SK-N-SH (cell line): ENCODE results near the gene RRAD. TPM values are rescaled to one million over a fixed set of nuclear protein-coding genes. Genes with fewer than 3 reads are reported as not detected.

Source experiments
- CTCF ChIA-PET: fragments of 300-600, 350-600 bp; formaldehyde crosslinking; extraction: SDS; loops from one replicate; lab custom pipeline; 2021; lab: Yijun Ruan, JAX
- POLR2A ChIA-PET: fragments of 350-600 bp; sonication (Branson Sonifier 250); formaldehyde crosslinking; extraction: SDS; loops from one replicate; lab custom pipeline; 2020; ENCODE audit warnings: antibody characterized with exemption, inconsistent platforms; lab: Yijun Ruan, JAX
- DNase-seq: peaks from one replicate; pipeline ENCODE4 v3.0.0; 2012
- H2AFZ ChIP-seq: fragments of 200-600 bp; sonication (generic); 2 replicates; pipeline ENCODE4 v1.8.1; 2016; ENCODE audit warnings: antibody characterized with exemption, mild to moderate bottlenecking, low read depth
- H3F3A ChIP-seq: fragments of 200-600 bp; sonication (generic); replicated peaks from 2 replicates; pipeline ENCODE3; 2016; ENCODE audit warnings: antibody characterized with exemption, mild to moderate bottlenecking; ENCODE audit not compliant: insufficient read depth
- H3K27ac ChIP-seq, 2 experiments: fragments of 200-500 bp in 1 of 2; fragments of 200-600 bp in 1 of 2; sonication (Bioruptor generic) in 1 of 2; sonication (generic), shearing (Covaris generic) in 1 of 2; 2 replicates each; pipeline versions ENCODE4 v1.5.1 to v1.6.1; 2014 to 2016; ENCODE audit warnings: low read depth in 2 of 2, inconsistent platforms in 1 of 2, low read length in 1 of 2, mild to moderate bottlenecking in 1 of 2, mixed read lengths in 1 of 2
- H3K27me3 ChIP-seq: fragments of 200-600 bp; sonication (generic), shearing (Covaris generic); 2 replicates; pipeline ENCODE4 v1.6.1; 2016; ENCODE audit warnings: mixed run types; ENCODE audit not compliant: insufficient read depth
- H3K36me3 ChIP-seq, 2 experiments: fragments of 200-500 bp in 1 of 2; fragments of 200-600 bp in 1 of 2; sonication (Bioruptor generic) in 1 of 2; sonication (generic) in 1 of 2; replicated peaks in 1 of 2; 2 replicates each; pipeline versions ENCODE3 to v1.5.1; 2014 to 2016; ENCODE audit warnings: low read length in 1 of 2, mild to moderate bottlenecking in 1 of 2; ENCODE audit not compliant: insufficient read depth in 2 of 2, control insufficient read depth in 1 of 2
- H3K4me1 ChIP-seq, 2 experiments: fragments of 200-500 bp in 1 of 2; fragments of 200-600 bp in 1 of 2; sonication (Bioruptor generic) in 1 of 2; sonication (generic), shearing (Covaris generic) in 1 of 2; 2 replicates each; pipeline versions ENCODE4 v1.5.1 to v1.6.1; 2014 to 2016; ENCODE audit warnings: low read depth in 1 of 2, low read length in 1 of 2, mixed run types in 1 of 2; ENCODE audit not compliant: insufficient read depth in 2 of 2, control insufficient read depth in 1 of 2
- H3K4me2 ChIP-seq: fragments of 200-600 bp; sonication (generic), shearing (Covaris generic); 2 replicates; pipeline ENCODE4 v1.6.1; 2017; ENCODE audit warnings: mixed run types
- H3K4me3 ChIP-seq, 2 experiments: fragments of 200-500 bp in 1 of 2; fragments of 200-600 bp in 1 of 2; sonication (Bioruptor generic) in 1 of 2; sonication (generic), shearing (Covaris generic) in 1 of 2; 2 replicates each; pipeline versions ENCODE4 v1.5.1 to v1.8.1; 2014 to 2016; ENCODE audit warnings: low read depth in 2 of 2, inconsistent platforms in 1 of 2, low read length in 1 of 2, mild to moderate bottlenecking in 1 of 2, mixed read lengths in 1 of 2, moderate library complexity in 1 of 2
- H3K79me2 ChIP-seq: fragments of 200-600 bp; sonication (generic); 2 replicates; pipeline ENCODE4 v1.8.1; 2017; ENCODE audit warnings: mild to moderate bottlenecking; ENCODE audit not compliant: insufficient read depth
- H3K9ac ChIP-seq: fragments of 200-600 bp; sonication (generic); 2 replicates; pipeline ENCODE4 v1.6.1; 2017; ENCODE audit warnings: mixed run types
- H3K9me2 ChIP-seq: fragments of 200-600 bp; sonication (generic); 2 replicates; pipeline ENCODE4 v1.6.1; 2017; ENCODE audit warnings: mixed run types
- H3K9me3 ChIP-seq: fragments of 200-600 bp; sonication (generic); 2 replicates; pipeline ENCODE4 v1.6.1; 2017; ENCODE audit warnings: mixed run types, mild to moderate bottlenecking, moderate library complexity
- H4K20me1 ChIP-seq: fragments of 200-600 bp; sonication (generic); 2 replicates; pipeline ENCODE4 v1.6.1; 2017; ENCODE audit warnings: mild to moderate bottlenecking, mixed run types; ENCODE audit not compliant: insufficient read depth
- CHD2 ChIP-seq: fragments of 150-350 bp; IDR thresholded peaks from 2 replicates; pipeline ENCODE4 v1.6.1; 2018; ENCODE audit warnings: low read length; ENCODE audit not compliant: partially characterized antibody
- CTCF ChIP-seq: fragments of 200-600 bp; sonication (generic); IDR thresholded peaks from 2 replicates; pipeline ENCODE4 v1.6.1; 2017; ENCODE audit warnings: antibody characterized with exemption, mild to moderate bottlenecking, moderate library complexity
- EP300 ChIP-seq, 2 experiments: IDR thresholded peaks; 2 replicates each; pipeline versions ENCODE4 v1.4.0 to v1.6.1; 2012; ENCODE audit warnings: borderline replicate concordance in 1 of 2, low read depth in 1 of 2, low read length in 1 of 2
- EZH2phosphoT487 ChIP-seq: fragments of 200-600 bp; sonication (generic); IDR thresholded peaks from 2 replicates; pipeline ENCODE4 v1.6.1; 2017; ENCODE audit warnings: low read depth, mixed run types, mild to moderate bottlenecking, antibody characterized with exemption, moderate library complexity, borderline replicate concordance
- FOXM1 ChIP-seq: IDR thresholded peaks from 2 replicates; pipeline ENCODE4 v1.4.0; 2012; ENCODE audit warnings: low read depth, mild to moderate bottlenecking
- GABPA ChIP-seq: IDR thresholded peaks from 2 replicates; pipeline ENCODE4 v1.4.0; 2012; ENCODE audit warnings: low read depth, mild to moderate bottlenecking
- GATA2 ChIP-seq: sonication (generic); formaldehyde crosslinking; IDR thresholded peaks from 2 replicates; pipeline ENCODE4 v1.5.0; 2020; ENCODE audit warnings: mild to moderate bottlenecking, missing genetic modification reagents
- MXI1 ChIP-seq: IDR thresholded peaks from 2 replicates; pipeline ENCODE4 v1.6.1; 2012; ENCODE audit warnings: mild to moderate bottlenecking, low read depth, low read length, improper control_type of control experiment
- NRF1 ChIP-seq: IDR thresholded peaks from 2 replicates; pipeline ENCODE4 v1.6.1; 2012; ENCODE audit warnings: low read depth, mild to moderate bottlenecking, low read length
- PBX3 ChIP-seq: IDR thresholded peaks from 2 replicates; pipeline ENCODE4; 2012
- POLR2AphosphoS5 ChIP-seq: IDR thresholded peaks from 2 replicates; pipeline ENCODE4 v1.6.1; 2012; ENCODE audit warnings: low read depth, low read length
- RCOR1 ChIP-seq: fragments of 150-350 bp; IDR thresholded peaks from 2 replicates; pipeline ENCODE4 v1.6.1; 2017; ENCODE audit warnings: antibody characterized with exemption, low read length
- REST ChIP-seq: IDR thresholded peaks from 2 replicates; pipeline ENCODE4 v1.6.1; 2012; ENCODE audit warnings: mild to moderate bottlenecking, low read depth, low read length, moderate library complexity
- RFX5 ChIP-seq: IDR thresholded peaks from 2 replicates; pipeline ENCODE4 v1.6.1; 2012; ENCODE audit warnings: mild to moderate bottlenecking, improper control_type of control experiment, low read length
- ZBTB33 ChIP-seq: IDR thresholded peaks from 2 replicates; pipeline ENCODE4 v1.4.0; 2012; ENCODE audit warnings: low read depth, borderline replicate concordance
- WGBS: methylation state at CpG from one replicate; pipeline ENCODE4 v1.1.6; 2017; ENCODE audit warnings: low lambda C conversion rate; 5-methylcytosine and 5-hydroxymethylcytosine counted together
- polyA plus RNA-seq, 3 experiments: library from polyadenylated mRNA; depleted of rRNA; stranded (reverse); fragments of >200 nt; gene quantifications; 2 replicates each; pipeline ENCODE4 v1.2.3, GENCODE V29; 2012

RRAD gene
- polyA plus RNA-seq, 1 of the 3 experiments (the other 2 are of a cell fraction), result 9.3 TPM

GRCh38 chr16:66873685-66874055, 51.7 kb downstream of the RRAD start (continued):
- no peak for TF ChIP-seq REST
- TF ChIP-seq ZBTB33, result no peak
- TF ChIP-seq GABPA, result no peak
- no peak for TF ChIP-seq PBX3
- no peak for TF ChIP-seq RFX5
- TF ChIP-seq EP300 (IDR thresholded peaks at IDR 0.05; ENCODE audit: borderline replicate concordance in 1 of 2, low read depth in 1 of 2, low read length in 1 of 2), result no peak

- peak overlapping the region; percentile 12 to 59 for H3K4me3 ChIP-seq
- peaks cover 3 to 5% of the 10 kb centered on the region in 2 experiments; a peak in 3 of 4 replicates for H3K4me1 ChIP-seq
- H3K27me3 ChIP-seq, result no peaks in the 10 kb centered on the region
- 23% methylated on average over 25 of the region's 39 CpGs for WGBS
- H3K27ac ChIP-seq, result peak overlapping the region in 1 of 2 experiments; percentile 55; a peak in 1 of 4 replicates
- H3F3A ChIP-seq, result peaks cover 18% of the 10 kb centered on the region
- H2AFZ ChIP-seq, result peak overlapping the region; percentile 92
- H4K20me1 ChIP-seq, result no peaks in the 10 kb centered on the region
- CTCF ChIA-PET, result interaction anchor here (0.6 to 4.1 kb wide), 45 partner anchors 9 to 467 kb away, joined by 3 to 26 read pairs (median 5); partner anchors contain the start of genes CMTM3, NAE1 and RRAD
- no peaks in the 10 kb centered on the region for H3K36me3 ChIP-seq
- peak overlapping the region; percentile 36; the same call in 1 of the 2 replicates for H3K9ac ChIP-seq
- no peaks in the 10 kb centered on the region for H3K9me2 ChIP-seq
- POLR2A ChIA-PET, result interaction anchor here (0.8 to 1.5 kb wide), 2 partner anchors 42 to 122 kb away, joined by 4 to 5 read pairs; partner anchors contain the start of genes DYNC1LI2 and NAE1
- H3K9me3 ChIP-seq, result no peaks in the 10 kb centered on the region
- H3K79me2 ChIP-seq, result no peaks in the 10 kb centered on the region
- peak; percentile 89 for DNase-seq
- peak overlapping the region; percentile 83 for H3K4me2 ChIP-seq
- TF ChIP-seq NRF1 (no peak), CHD2 (no peak), MXI1 (peak; percentile 81), FOXM1 (no peak), RFX5 (no peak), CTCF (peak; percentile 97), EZH2phosphoT487 (no peak), GATA2 (CRISPR knock-in tag) (no peak), POLR2AphosphoS5 (peak; percentile 43), REST (peak; percentile 27; the same call in 1 of the 2 replicates), RCOR1 (peak; percentile 5; the same call in 1 of the 2 replicates), EP300 (IDR thresholded peaks at IDR 0.05; ENCODE audit: borderline replicate concordance in 1 of 2, low read depth in 1 of 2, low read length in 1 of 2) (peak in 1 of 2 experiments; percentile 45; a peak in 1 of 4 replicates)
Measured at GRCh38 chr16:66872943-66873684, 52.2 kb downstream of the RRAD start.
